GM12878 (cell line): ENCODE results near the gene EVX1. TPM values are rescaled to one million over a fixed set of nuclear protein-coding genes. Genes with fewer than 3 reads are reported as not detected.

Source experiments
- ATAC-seq: fragments of 200-7000 bp; cut with Tn5 transposase; 3 replicates; pipeline ENCODE4 v1.9.1; 2020; ENCODE audit warnings: mild to moderate bottlenecking, moderate library complexity
- BruUV-seq: library from RNA; stranded (reverse); fragments of 400-500 nt; replicated peaks from 2 replicates; lab custom pipeline; 2021; lab: Mats Ljungman, UMichigan
- CTCF ChIA-PET: fragments of 300-600 bp; sonication (Branson Sonifier 250); formaldehyde crosslinking; extraction: SDS; loops from one replicate; lab custom pipeline; 2021; ENCODE audit warnings: inconsistent platforms; lab: Yijun Ruan, JAX
- POLR2A ChIA-PET: fragments of 350-600 bp; formaldehyde crosslinking; extraction: SDS; loops from one replicate; lab custom pipeline; 2021; ENCODE audit warnings: inconsistent platforms; lab: Charles Lee
- RAD21 ChIA-PET: fragments of 300-600 bp; sonication (Branson Sonifier 250); formaldehyde crosslinking; loops from one replicate; lab custom pipeline; 2023; ENCODE audit warnings: antibody characterized with exemption; ENCODE audit not compliant: unreplicated experiment; lab: Charles Lee
- SMC1A ChIA-PET: fragments of 300-600 bp; sonication (Branson Sonifier 250); formaldehyde crosslinking; loops from one replicate; lab custom pipeline; 2023; ENCODE audit not compliant: unreplicated experiment, uncharacterized antibody; lab: Charles Lee
- DNase-seq: peaks from one replicate; pipeline ENCODE4 v3.0.0-alpha.2; 2011; ENCODE audit warnings: low read depth, low spot score
- FAIRE-seq: peaks from 3 replicates; lab custom pipeline; 2011; peaks lifted over from hg19 to GRCh38; lab: Jason Lieb, UNC
- H2AFZ ChIP-seq: 2 replicates; pipeline ENCODE4 v1.6.0; 2011; ENCODE audit warnings: low read depth, low read length, control low read depth; ENCODE audit not compliant: control insufficient read depth
- H3K27ac ChIP-seq: 2 replicates; pipeline ENCODE4 v1.5.1; 2011; ENCODE audit warnings: control low read depth; ENCODE audit not compliant: control insufficient read depth, insufficient read depth
- H3K27me3 ChIP-seq, 2 experiments: replicated peaks in 1 of 2; 2 replicates each; pipeline versions ENCODE4 v1.6.0 to v1.6.1; 2011; ENCODE audit warnings: low read length in 1 of 2; ENCODE audit not compliant: control insufficient read depth in 2 of 2, insufficient read depth in 2 of 2
- H3K36me3 ChIP-seq, 2 experiments: 2 replicates each; pipeline ENCODE4 v1.5.1; 2011; ENCODE audit warnings: low read length in 1 of 2; ENCODE audit not compliant: control insufficient read depth in 2 of 2, insufficient read depth in 2 of 2
- H3K4me1 ChIP-seq: 2 replicates; pipeline ENCODE4 v1.6.1; 2011; ENCODE audit warnings: mild to moderate bottlenecking, low read length, moderate library complexity, mixed read lengths; ENCODE audit not compliant: control insufficient read depth, insufficient read depth
- H3K4me2 ChIP-seq: 2 replicates; pipeline ENCODE4 v1.6.0; 2011; ENCODE audit warnings: control low read depth; ENCODE audit not compliant: control insufficient read depth, insufficient read depth
- H3K4me3 ChIP-seq: fragments of 200-600 bp; sonication (generic); 2 replicates; pipeline ENCODE4 v1.5.1; 2016
- H3K79me2 ChIP-seq: 2 replicates; pipeline ENCODE4 v1.6.0; 2011; ENCODE audit warnings: low read length; ENCODE audit not compliant: control insufficient read depth, insufficient read depth
- H3K9ac ChIP-seq: 2 replicates; pipeline ENCODE4 v1.8.0; 2011; ENCODE audit warnings: low read length, control low read depth, mixed read lengths; ENCODE audit not compliant: control insufficient read depth, insufficient read depth
- H3K9me3 ChIP-seq: replicated peaks from 3 replicates; pipeline ENCODE4 v1.5.1; 2011; ENCODE audit warnings: mild to moderate bottlenecking, low read length; ENCODE audit not compliant: control insufficient read depth, insufficient read depth
- H4K20me1 ChIP-seq: 2 replicates; pipeline ENCODE4 v1.6.0; 2011; ENCODE audit not compliant: control insufficient read depth, insufficient read depth
- ATF3 ChIP-seq: IDR thresholded peaks from 2 replicates; pipeline ENCODE4 v1.6.1; 2011; ENCODE audit warnings: low read depth, mild to moderate bottlenecking, low read length, moderate library complexity, borderline replicate concordance; ENCODE audit errors: extremely low read depth
- CREB1 ChIP-seq: IDR thresholded peaks from 2 replicates; pipeline ENCODE4 v1.6.1; 2012; ENCODE audit warnings: low read depth, mild to moderate bottlenecking, inconsistent platforms
- CREM ChIP-seq: IDR thresholded peaks from 2 replicates; pipeline ENCODE4 v1.6.1; 2014; ENCODE audit warnings: antibody characterized with exemption, low read depth
- ETV6 ChIP-seq, 2 experiments: fragments of 450-650 bp in 1 of 2; IDR thresholded peaks in 1 of 2; conservative IDR thresholded peaks in 1 of 2; 2 replicates each; pipeline ENCODE4 v1.6.1; 2014; ENCODE audit warnings: antibody characterized with exemption in 1 of 2, borderline replicate concordance in 1 of 2, low read depth in 1 of 2, mild to moderate bottlenecking in 1 of 2, moderate library complexity in 1 of 2
- IKZF1 ChIP-seq: fragments of 450-650 bp; conservative IDR thresholded peaks from 2 replicates; pipeline ENCODE4 v1.6.1; 2017; ENCODE audit warnings: antibody characterized with exemption, mild to moderate bottlenecking
- KLF5 ChIP-seq: fragments of 450-650 bp; IDR thresholded peaks from 2 replicates; pipeline ENCODE4 v1.6.1; 2014; ENCODE audit warnings: mild to moderate bottlenecking; ENCODE audit not compliant: partially characterized antibody
- MTA3 ChIP-seq: IDR thresholded peaks from 2 replicates; pipeline ENCODE4 v1.6.1; 2012; ENCODE audit warnings: low read length, inconsistent platforms, borderline replicate concordance
- NR2C1 ChIP-seq: fragments of 450-650 bp; IDR thresholded peaks from 2 replicates; pipeline ENCODE4 v1.6.1; 2017; ENCODE audit warnings: antibody characterized with exemption, mild to moderate bottlenecking, moderate library complexity
- PBX3 ChIP-seq: IDR thresholded peaks from 2 replicates; pipeline ENCODE4 v1.6.1; 2011; ENCODE audit warnings: mild to moderate bottlenecking, low read depth, low read length, moderate library complexity; ENCODE audit not compliant: insufficient replicate concordance
- PML ChIP-seq: IDR thresholded peaks from 2 replicates; pipeline ENCODE4 v1.6.1; 2012; ENCODE audit warnings: low read length, inconsistent platforms
- RFX5 ChIP-seq: IDR thresholded peaks from 2 replicates; pipeline ENCODE4 v1.6.1; 2011; ENCODE audit warnings: low read depth, low read length, improper control_type of control experiment
- SMARCA5 ChIP-seq: fragments of 450-650 bp; IDR thresholded peaks from 2 replicates; pipeline ENCODE4 v1.6.1; 2017; ENCODE audit warnings: mild to moderate bottlenecking
- YBX1 ChIP-seq: fragments of 450-650 bp; IDR thresholded peaks from 2 replicates; pipeline ENCODE4 v1.6.1; 2016; ENCODE audit warnings: antibody characterized with exemption
- YY1 ChIP-seq: IDR thresholded peaks from 2 replicates; pipeline ENCODE4 v1.6.1; 2011; ENCODE audit warnings: low read depth, mild to moderate bottlenecking, low read length
- ZBED1 ChIP-seq: IDR thresholded peaks from 2 replicates; pipeline ENCODE4 v1.6.1; 2016; ENCODE audit warnings: borderline replicate concordance
- ZBTB40 ChIP-seq: fragments of 450-650 bp; IDR thresholded peaks from 2 replicates; pipeline ENCODE4 v1.6.1; 2016; ENCODE audit warnings: mild to moderate bottlenecking, moderate library complexity, borderline replicate concordance
- ZNF274 ChIP-seq: IDR thresholded peaks from one replicate; pipeline ENCODE4 v1.8.0; 2011; ENCODE audit not compliant: insufficient read length, insufficient read depth
- ZNF384 ChIP-seq: IDR thresholded peaks from 2 replicates; pipeline ENCODE4 v1.6.1; 2012; ENCODE audit warnings: low read depth, mild to moderate bottlenecking, low read length, improper control_type of control experiment, borderline replicate concordance
- WGBS: methylation state at CpG from one replicate; pipeline ENCODE4 v1.1.6; 2016; ENCODE audit warnings: low lambda C conversion rate; ENCODE audit not compliant: insufficient replicate concordance, insufficient coverage; ENCODE audit errors: missing lambda C conversion rate; 5-methylcytosine and 5-hydroxymethylcytosine counted together
- in situ Hi-C: fragments of 300-500 bp; cut with MboI; formaldehyde crosslinking; loops from 9 replicates; pipeline ENCODE4 v1.14.3; 2018; ENCODE audit warnings: mixed read lengths
- intact Hi-C: fragments of 100-400 bp; cut with micrococcal nuclease; formaldehyde crosslinking; loops from one replicate; pipeline ENCODE4 v1.14.2; 2022; ENCODE audit not compliant: unreplicated experiment
- polyA plus RNA-seq, 11 experiments: library from polyadenylated mRNA; depleted of rRNA in 4 of 11; unstranded in 6 of 11; stranded (reverse) in 5 of 11; fragments of >200 nt; fragmentation: Nextera tagmentation in 4 of 11; fragmentation: Illumina TruSeq in 1 of 11; extraction: Ambion mirVana in 4 of 11; extraction: Trizol in 1 of 11; gene quantifications; 1 replicate in 1 of 11; 2 replicates in 10 of 11; pipeline versions ENCODE4 v1.2.1 to v1.2.3, GENCODE V29; 2011 to 2016; ENCODE audit warnings: inconsistent platforms in 2 of 11, missing spikeins in 2 of 11, low read depth in 1 of 11
- total RNA-seq, 4 experiments: library from RNA; depleted of rRNA in 3 of 4; stranded (reverse); fragments of >200 nt in 3 of 4; fragmentation: Illumina TruSeq in 1 of 4; extraction: Trizol in 1 of 4; gene quantifications; 2 replicates each; pipeline versions ENCODE4 v1.2.1 to v1.2.3, GENCODE V29; 2013 to 2021

The EVX1 gene
- total and polyA plus RNA-seq, 10 of the 15 experiments (the other 5 are each of a cell fraction or from before 2014, with no cell fraction given) = not detected

- no peak overlapping the region for H3K4me2 ChIP-seq
- ChIA-PET SMC1A (no interaction called here), RAD21 (no interaction called here), POLR2A (no interaction called here), CTCF (no interaction called here)
- TF ChIP-seq ZNF384 = no peak
- TF ChIP-seq IKZF1 = no peak
- no peak for TF ChIP-seq YBX1
- TF ChIP-seq MTA3 = no peak
- no peak for TF ChIP-seq ZBED1
- TF ChIP-seq SMARCA5 = no peak
- TF ChIP-seq ZBTB40 = no peak
- TF ChIP-seq ZNF274 = no peak
- TF ChIP-seq CREM = no peak
- TF ChIP-seq PML = no peak
- no peak for TF ChIP-seq NR2C1
- no peak for TF ChIP-seq KLF5
- no peak for TF ChIP-seq CREB1
- no peak for TF ChIP-seq PBX3
- TF ChIP-seq ETV6 (conservative IDR thresholded peaks at IDR 0.05 in 1 of 2, IDR thresholded peaks at IDR 0.05 in 1 of 2; ENCODE audit: borderline replicate concordance in 1 of 2, low read depth in 1 of 2) = no peak
- no peak for TF ChIP-seq YY1
- TF ChIP-seq ATF3 = no peak
- TF ChIP-seq RFX5 = no peak
- no peaks in the 10 kb centered on the region for H3K4me1 ChIP-seq
- H3K79me2 ChIP-seq = no peaks in the 10 kb centered on the region
- H3K9me3 ChIP-seq = no peaks in the 10 kb centered on the region
- H3K4me3 ChIP-seq = no peak overlapping the region
- BruUV-seq = no TSS peak
- FAIRE-seq = no peak
- ATAC-seq = no peak
- no peak overlapping the region for H3K9ac ChIP-seq
- intact Hi-C loops (loop anchor here (5.0 kb wide), 1 partner anchor 363 kb away; no protein-coding TSS in a partner anchor), in situ Hi-C loops (no loop called here)
- no peaks in the 10 kb centered on the region; the same call in 1 of the 2 replicates for H4K20me1 ChIP-seq
- peaks cover 1 to 11% of the 10 kb centered on the region in 2 experiments for H3K27me3 ChIP-seq
- H3K27ac ChIP-seq = no peak overlapping the region
- no peak overlapping the region for H2AFZ ChIP-seq
- DNase-seq = no peak
- 32% methylated on average over 8 of the region's 8 CpGs for WGBS
- no peaks in the 10 kb centered on the region for H3K36me3 ChIP-seq
These were observed 28.2 kb upstream of the EVX1 start for GRCh38 chr7:27214239-27214950.
